ENCODE measurements around the gene HMOX1. TPM values are rescaled to one million over a fixed set of nuclear protein-coding genes. Genes with fewer than 3 reads are reported as not detected.
"Not testable (repeated sequence)": the region's sequence is repeated elsewhere in the genome, so short reads cannot be mapped to it uniquely, and the experiment has no call there.

The HMOX1 gene
- total RNA-seq, 1 donor from 2014 or later: 2.0 TPM

- no peak for DNase-seq (ENCODE audit: low spot score)
- no peaks in the 10 kb centered on the region for H3K9me3 Mint-ChIP-seq
- intact Hi-C loops (cut with micrococcal nuclease): no loop called here
- H3K4me1 Mint-ChIP-seq (ENCODE audit: low read depth): no peaks in the 10 kb centered on the region
- no peak overlapping the region for H3K27ac Mint-ChIP-seq
- no peak overlapping the region for H3K4me3 Mint-ChIP-seq
- no peaks in the 10 kb centered on the region for H3K27me3 Mint-ChIP-seq (ENCODE audit: insufficient read depth)
- peaks cover 38% of the 10 kb centered on the region for H3K36me3 Mint-ChIP-seq (ENCODE audit: low read depth)
Measured at GRCh38 chr22:35424761-35425160, 43.9 kb downstream of the HMOX1 start.

GRCh38 chr22:35425546-35425945 is 44.6 kb downstream of the HMOX1 start:
- peaks cover 42% of the 10 kb centered on the region for H3K36me3 Mint-ChIP-seq (ENCODE audit: low read depth)
- no peak overlapping the region for H3K4me3 Mint-ChIP-seq
- intact Hi-C loops (cut with micrococcal nuclease): no loop called here
- no peak overlapping the region for H3K27ac Mint-ChIP-seq
- H3K9me3 Mint-ChIP-seq: no peaks in the 10 kb centered on the region
- H3K27me3 Mint-ChIP-seq (ENCODE audit: insufficient read depth): no peaks in the 10 kb centered on the region
- DNase-seq (ENCODE audit: low spot score): no peak
- H3K4me1 Mint-ChIP-seq (ENCODE audit: low read depth): no peaks in the 10 kb centered on the region

GRCh38 chr22:35425971-35426800 is 45.3 kb downstream of the HMOX1 start:
- intact Hi-C loops (cut with micrococcal nuclease): no loop called here
- peaks cover 42% of the 10 kb centered on the region for H3K36me3 Mint-ChIP-seq (ENCODE audit: low read depth)

DNA sequence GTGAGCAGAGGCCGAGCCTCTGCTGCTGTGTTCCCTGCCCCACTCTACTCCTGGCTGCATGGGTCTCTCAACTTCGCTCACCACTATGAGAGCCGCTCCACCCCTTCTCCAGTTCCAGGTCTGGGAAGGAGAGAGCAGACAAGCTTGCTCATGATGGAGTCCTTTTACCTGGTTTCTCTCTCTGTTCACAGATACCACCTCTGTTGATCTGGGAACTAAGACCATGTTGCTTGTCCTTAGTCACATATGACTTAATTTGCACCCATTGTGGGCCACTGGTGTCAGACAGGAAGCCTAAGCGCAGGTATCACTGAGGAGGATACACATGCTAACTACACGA is 45.9 kb downstream of the HMOX1 start:
- no peak overlapping the region for H3K4me3 Mint-ChIP-seq
- DNase-seq (ENCODE audit: low spot score): no peak
- H3K27ac Mint-ChIP-seq: no peak overlapping the region
- no peaks in the 10 kb centered on the region for H3K4me1 Mint-ChIP-seq (ENCODE audit: low read depth)
- intact Hi-C loops (cut with micrococcal nuclease): no loop called here
- peaks cover 43% of the 10 kb centered on the region for H3K36me3 Mint-ChIP-seq (ENCODE audit: low read depth)
- H3K27me3 Mint-ChIP-seq (ENCODE audit: insufficient read depth): no peaks in the 10 kb centered on the region
- H3K9me3 Mint-ChIP-seq: no peaks in the 10 kb centered on the region

More at GRCh38 chr22:35425971-35426800, 45.3 kb downstream of the HMOX1 start:
- Mint-ChIP-seq H3K9me3 (no peaks in the 10 kb centered on the region), H3K27ac (no peak overlapping the region), H3K4me1 (ENCODE audit: low read depth) (no peaks in the 10 kb centered on the region), H3K27me3 (ENCODE audit: insufficient read depth) (no peaks in the 10 kb centered on the region), H3K4me3 (no peak overlapping the region)
- DNase-seq (ENCODE audit: low spot score): no peak

GRCh38 chr22:35430897-35431322 is 50.0 kb downstream of the HMOX1 start:
- H3K36me3 Mint-ChIP-seq (ENCODE audit: low read depth): peaks cover 40% of the 10 kb centered on the region
- no peak overlapping the region for H3K27ac Mint-ChIP-seq
- H3K9me3 Mint-ChIP-seq: peaks cover 9% of the 10 kb centered on the region
- H3K27me3 Mint-ChIP-seq (ENCODE audit: insufficient read depth): no peaks in the 10 kb centered on the region
- peak; percentile 38 for DNase-seq (ENCODE audit: low spot score)
- intact Hi-C loops (cut with micrococcal nuclease): loop anchor here (1.0 to 2.0 kb wide), 2 partner anchors 152 to 192 kb away; no protein-coding TSS in a partner anchor
- no peak overlapping the region for H3K4me3 Mint-ChIP-seq
- H3K4me1 Mint-ChIP-seq (ENCODE audit: low read depth): no peaks in the 10 kb centered on the region

GRCh38 chr22:35431483-35432227 is 50.8 kb downstream of the HMOX1 start:
- DNase-seq (ENCODE audit: low spot score): no peak
- H3K36me3 Mint-ChIP-seq (ENCODE audit: low read depth): peaks cover 42% of the 10 kb centered on the region
- H3K27ac Mint-ChIP-seq: no peak overlapping the region
- intact Hi-C loops (cut with micrococcal nuclease): loop anchor here (2.0 kb wide), 1 partner anchor 151 kb away; no protein-coding TSS in a partner anchor
- H3K4me3 Mint-ChIP-seq: no peak overlapping the region
- H3K27me3 Mint-ChIP-seq (ENCODE audit: insufficient read depth): no peaks in the 10 kb centered on the region
- peaks cover 9% of the 10 kb centered on the region for H3K9me3 Mint-ChIP-seq
- no peaks in the 10 kb centered on the region for H3K4me1 Mint-ChIP-seq (ENCODE audit: low read depth)

DNA sequence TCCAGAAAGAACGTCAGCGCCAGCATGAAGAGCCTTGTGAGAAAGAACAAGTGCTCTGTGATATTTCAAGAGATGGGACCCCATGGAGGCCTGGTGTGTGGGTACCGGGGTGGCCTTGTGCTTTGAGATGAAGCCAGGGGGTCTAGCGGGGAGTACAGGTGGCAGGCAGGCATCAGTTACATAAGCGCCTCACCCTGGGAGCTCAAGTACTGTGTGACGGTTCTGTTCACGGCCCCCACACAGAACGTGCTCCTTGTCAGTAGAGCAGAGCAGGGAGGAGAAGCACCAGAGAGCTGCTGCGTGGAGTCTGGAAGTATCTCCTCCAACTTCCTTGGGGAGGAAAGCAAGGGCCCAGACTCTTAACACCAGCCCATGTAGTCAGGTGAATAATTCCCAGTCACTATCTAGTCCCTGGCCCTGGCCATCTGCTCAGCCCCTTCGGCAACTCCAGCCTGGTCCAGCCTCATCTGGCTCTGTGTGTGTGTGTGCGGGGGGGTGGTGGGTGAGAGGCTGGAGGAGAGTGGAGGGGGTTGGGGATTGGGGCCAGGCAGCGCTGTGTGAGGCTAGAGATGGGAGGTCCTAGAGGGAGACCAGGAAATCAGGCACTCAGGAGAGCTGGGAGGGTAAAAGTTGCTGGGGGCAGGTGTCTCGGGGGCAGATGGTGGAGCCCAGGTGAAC is 51.5 kb downstream of the HMOX1 start:
- peaks cover 9% of the 10 kb centered on the region for H3K9me3 Mint-ChIP-seq
- peaks cover 45% of the 10 kb centered on the region for H3K36me3 Mint-ChIP-seq (ENCODE audit: low read depth)
- no peak overlapping the region for H3K4me3 Mint-ChIP-seq
- intact Hi-C loops (cut with micrococcal nuclease): no loop called here
- no peaks in the 10 kb centered on the region for H3K4me1 Mint-ChIP-seq (ENCODE audit: low read depth)
- H3K27me3 Mint-ChIP-seq (ENCODE audit: insufficient read depth): no peaks in the 10 kb centered on the region
- no peak overlapping the region for H3K27ac Mint-ChIP-seq
- no peak for DNase-seq (ENCODE audit: low spot score)

GRCh38 chr22:35434061-35434710 is 53.3 kb downstream of the HMOX1 start:
- Mint-ChIP-seq H3K4me3 (no peak overlapping the region), H3K27ac (no peak overlapping the region), H3K36me3 (ENCODE audit: low read depth) (peaks cover 62% of the 10 kb centered on the region), H3K27me3 (ENCODE audit: insufficient read depth) (no peaks in the 10 kb centered on the region), H3K4me1 (ENCODE audit: low read depth) (no peaks in the 10 kb centered on the region), H3K9me3 (peaks cover 9% of the 10 kb centered on the region)
- intact Hi-C loops (cut with micrococcal nuclease): no loop called here
- no peak for DNase-seq (ENCODE audit: low spot score)

DNA sequence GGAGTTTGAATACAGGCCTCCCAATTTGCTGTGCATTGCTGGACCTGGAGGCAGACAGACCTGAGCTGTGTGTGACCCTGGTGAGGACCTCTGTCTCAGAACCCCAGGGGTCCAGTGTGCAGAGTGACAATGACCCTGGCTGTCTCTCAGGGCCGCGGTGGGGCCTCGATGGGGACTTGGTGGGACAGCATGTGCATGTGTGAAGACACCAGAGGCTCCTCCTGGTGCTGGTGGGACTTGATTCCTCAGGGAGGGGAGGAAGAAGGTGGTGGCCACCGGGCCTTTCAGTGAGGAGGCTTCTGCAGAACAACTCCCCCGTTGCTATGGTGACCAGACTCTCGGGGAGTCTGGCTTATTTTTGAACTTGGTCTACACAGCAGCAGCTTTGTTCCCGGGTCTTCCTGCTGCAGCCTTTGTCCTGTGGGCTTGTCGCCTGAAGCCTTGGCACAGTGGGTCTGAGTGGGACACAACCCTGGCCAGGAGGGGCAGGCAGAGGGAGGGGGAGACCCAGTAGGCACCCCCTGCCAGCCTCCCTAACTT is 54.4 kb downstream of the HMOX1 start:
- no peak overlapping the region for H3K4me3 Mint-ChIP-seq
- H3K36me3 Mint-ChIP-seq (ENCODE audit: low read depth): peaks cover 58% of the 10 kb centered on the region
- intact Hi-C loops (cut with micrococcal nuclease): no loop called here
- H3K27me3 Mint-ChIP-seq (ENCODE audit: insufficient read depth): no peaks in the 10 kb centered on the region
- H3K4me1 Mint-ChIP-seq (ENCODE audit: low read depth): no peaks in the 10 kb centered on the region
- no peak for DNase-seq (ENCODE audit: low spot score)
- peaks cover 9% of the 10 kb centered on the region for H3K9me3 Mint-ChIP-seq
- H3K27ac Mint-ChIP-seq: no peak overlapping the region

GRCh38 chr22:35436421-35436820 is 55.5 kb downstream of the HMOX1 start:
- no peak for DNase-seq (ENCODE audit: low spot score)
- H3K36me3 Mint-ChIP-seq (ENCODE audit: low read depth): peaks cover 55% of the 10 kb centered on the region
- intact Hi-C loops (cut with micrococcal nuclease): no loop called here
- no peaks in the 10 kb centered on the region for H3K27me3 Mint-ChIP-seq (ENCODE audit: insufficient read depth)
- no peak overlapping the region for H3K27ac Mint-ChIP-seq
- no peaks in the 10 kb centered on the region for H3K4me1 Mint-ChIP-seq (ENCODE audit: low read depth)
- no peak overlapping the region for H3K4me3 Mint-ChIP-seq
- H3K9me3 Mint-ChIP-seq: peaks cover 9% of the 10 kb centered on the region

DNA sequence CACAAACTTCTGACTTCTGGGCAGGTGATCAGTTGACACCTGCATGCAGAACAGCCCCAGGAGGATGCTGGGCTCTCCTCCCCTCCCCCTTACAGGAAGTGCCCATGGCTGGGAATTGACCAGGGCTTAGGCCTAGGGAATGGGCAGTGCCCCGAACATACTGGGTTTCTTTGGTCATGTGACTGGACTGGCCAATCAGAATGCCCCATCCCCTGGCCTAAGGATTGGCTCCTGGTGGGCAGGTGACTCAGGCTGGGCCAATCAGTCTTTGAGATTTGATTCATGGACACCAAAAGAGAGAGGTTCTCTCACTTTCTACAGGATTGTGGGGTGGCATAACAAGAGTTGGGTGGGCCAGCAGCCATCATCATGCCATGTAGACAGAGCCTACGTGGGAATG is 56.2 kb downstream of the HMOX1 start:
- H3K27ac Mint-ChIP-seq: no peak overlapping the region
- no peak overlapping the region for H3K4me3 Mint-ChIP-seq
- DNase-seq (ENCODE audit: low spot score): no peak
- no peaks in the 10 kb centered on the region for H3K4me1 Mint-ChIP-seq (ENCODE audit: low read depth)
- intact Hi-C loops (cut with micrococcal nuclease): no loop called here
- H3K36me3 Mint-ChIP-seq (ENCODE audit: low read depth): peaks cover 50% of the 10 kb centered on the region
- H3K9me3 Mint-ChIP-seq: peaks cover 6% of the 10 kb centered on the region
- no peaks in the 10 kb centered on the region for H3K27me3 Mint-ChIP-seq (ENCODE audit: insufficient read depth)

DNA sequence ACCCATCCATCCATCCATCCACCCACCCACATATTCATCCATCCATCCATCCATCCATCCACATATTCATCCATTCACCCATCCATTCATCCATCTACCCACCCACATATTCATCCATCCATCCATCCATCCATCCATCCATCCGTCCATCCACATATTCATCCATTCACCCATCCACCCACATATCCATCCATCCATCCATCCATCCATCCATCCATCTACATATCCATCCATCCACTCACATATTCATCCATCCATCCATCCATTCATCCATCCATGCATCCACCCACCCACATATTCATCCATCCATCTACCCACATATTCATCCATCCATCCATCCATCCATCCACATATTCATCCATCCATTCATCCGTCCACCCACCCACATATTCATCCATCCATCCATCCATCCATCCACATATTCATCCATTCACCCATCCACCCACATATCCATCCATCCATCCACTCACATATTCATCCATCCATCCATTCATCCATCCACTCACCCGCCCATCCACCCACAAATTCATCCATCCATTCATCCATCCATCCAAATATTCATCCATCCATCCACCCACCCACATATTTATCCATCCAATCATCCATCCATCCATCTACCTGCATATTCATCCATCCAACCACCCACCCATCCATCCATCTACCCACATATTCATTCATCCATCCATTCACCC is 57.9 kb downstream of the HMOX1 start:
- H3K27me3 Mint-ChIP-seq (ENCODE audit: insufficient read depth); intact Hi-C loops (cut with micrococcal nuclease); H3K4me1 Mint-ChIP-seq (ENCODE audit: low read depth); H3K27ac Mint-ChIP-seq; H3K4me3 Mint-ChIP-seq; DNase-seq (ENCODE audit: low spot score); H3K9me3 Mint-ChIP-seq: not testable (repeated sequence)
- H3K36me3 Mint-ChIP-seq (ENCODE audit: low read depth): peaks cover 37% of the 10 kb centered on the region
